GM12892 (cell line): ENCODE measurements around the gene PIK3CB.

Experiments used
- POLR2A ChIP-seq: IDR thresholded peaks from 2 replicates; pipeline ENCODE4 v1.6.1; 2011; ENCODE audit warnings: low read depth, low read length, control low read depth
- POLR2AphosphoS5 ChIP-seq: IDR thresholded peaks from 2 replicates; pipeline ENCODE4 v1.6.1; 2011; ENCODE audit warnings: low read depth, low read length, control low read depth

- TF ChIP-seq POLR2A (no peak), POLR2AphosphoS5 (no peak)
Measured at GRCh38 chr3:138861798-138862197, 27.1 kb upstream of the PIK3CB start.
